ENCODE measurements around the gene RNF103.
"Not testable (repeated sequence)": the region's sequence is repeated elsewhere in the genome, so short reads cannot be mapped to it uniquely, and the experiment has no call there.

- TF ChIP-seq, protein P1, sequence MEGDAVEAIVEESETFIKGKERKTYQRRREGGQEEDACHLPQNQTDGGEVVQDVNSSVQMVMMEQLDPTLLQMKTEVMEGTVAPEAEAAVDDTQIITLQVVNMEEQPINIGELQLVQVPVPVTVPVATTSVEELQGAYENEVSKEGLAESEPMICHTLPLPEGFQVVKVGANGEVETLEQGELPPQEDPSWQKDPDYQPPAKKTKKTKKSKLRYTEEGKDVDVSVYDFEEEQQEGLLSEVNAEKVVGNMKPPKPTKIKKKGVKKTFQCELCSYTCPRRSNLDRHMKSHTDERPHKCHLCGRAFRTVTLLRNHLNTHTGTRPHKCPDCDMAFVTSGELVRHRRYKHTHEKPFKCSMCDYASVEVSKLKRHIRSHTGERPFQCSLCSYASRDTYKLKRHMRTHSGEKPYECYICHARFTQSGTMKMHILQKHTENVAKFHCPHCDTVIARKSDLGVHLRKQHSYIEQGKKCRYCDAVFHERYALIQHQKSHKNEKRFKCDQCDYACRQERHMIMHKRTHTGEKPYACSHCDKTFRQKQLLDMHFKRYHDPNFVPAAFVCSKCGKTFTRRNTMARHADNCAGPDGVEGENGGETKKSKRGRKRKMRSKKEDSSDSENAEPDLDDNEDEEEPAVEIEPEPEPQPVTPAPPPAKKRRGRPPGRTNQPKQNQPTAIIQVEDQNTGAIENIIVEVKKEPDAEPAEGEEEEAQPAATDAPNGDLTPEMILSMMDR (IDR thresholded peaks at IDR 0.05) = not testable (repeated sequence)
- not testable (repeated sequence) for TF ChIP-seq POLR2A (IDR thresholded peaks at IDR 0.05)
Observed at GRCh38 chr2:86669323-86669722, 45.7 kb upstream of the RNF103 start.
